Nephron (organoid): ENCODE results near the gene CNKSR2.

Experiments
- H3K27ac Mint-ChIP-seq, 3 experiments: 2 replicates each; pipeline ENCODE4 v1.8.0; 2020; ENCODE audit warnings: mixed read lengths in 3 of 3, mild to moderate bottlenecking in 2 of 3, moderate library complexity in 1 of 3
- H3K27me3 Mint-ChIP-seq: 2 replicates; pipeline ENCODE4 v1.8.0; 2021; ENCODE audit warnings: low read depth, mild to moderate bottlenecking, moderate library complexity, mixed read lengths
- H3K36me3 Mint-ChIP-seq: 2 replicates; pipeline ENCODE4 v1.8.0; 2020; ENCODE audit warnings: low read depth, mixed read lengths
- H3K4me1 Mint-ChIP-seq: 2 replicates; pipeline ENCODE4 v1.8.0; 2020; ENCODE audit warnings: mixed read lengths
- H3K4me3 Mint-ChIP-seq, 3 experiments: 2 replicates each; pipeline ENCODE4 v1.8.0; 2020; ENCODE audit warnings: mild to moderate bottlenecking in 3 of 3, mixed read lengths in 3 of 3, moderate library complexity in 2 of 3
- H3K9me3 Mint-ChIP-seq: 2 replicates; pipeline ENCODE4 v1.8.0; 2020; ENCODE audit warnings: mixed read lengths
- TF ChIP-seq, protein P1 (sequence below), 3 experiments: fragments of 200-600 bp; sonication (generic); IDR thresholded peaks; one replicate each; pipeline ENCODE4 v1.5.0; 2021; ENCODE audit warnings: antibody characterized with exemption in 3 of 3; ENCODE audit not compliant: unreplicated experiment in 3 of 3

CNKSR2 gene

GRCh38 chrX:21487832-21488231, 113.6 kb downstream of the CNKSR2 start:
- H3K27me3 Mint-ChIP-seq: no peaks in the 10 kb centered on the region
- TF ChIP-seq, protein P1, sequence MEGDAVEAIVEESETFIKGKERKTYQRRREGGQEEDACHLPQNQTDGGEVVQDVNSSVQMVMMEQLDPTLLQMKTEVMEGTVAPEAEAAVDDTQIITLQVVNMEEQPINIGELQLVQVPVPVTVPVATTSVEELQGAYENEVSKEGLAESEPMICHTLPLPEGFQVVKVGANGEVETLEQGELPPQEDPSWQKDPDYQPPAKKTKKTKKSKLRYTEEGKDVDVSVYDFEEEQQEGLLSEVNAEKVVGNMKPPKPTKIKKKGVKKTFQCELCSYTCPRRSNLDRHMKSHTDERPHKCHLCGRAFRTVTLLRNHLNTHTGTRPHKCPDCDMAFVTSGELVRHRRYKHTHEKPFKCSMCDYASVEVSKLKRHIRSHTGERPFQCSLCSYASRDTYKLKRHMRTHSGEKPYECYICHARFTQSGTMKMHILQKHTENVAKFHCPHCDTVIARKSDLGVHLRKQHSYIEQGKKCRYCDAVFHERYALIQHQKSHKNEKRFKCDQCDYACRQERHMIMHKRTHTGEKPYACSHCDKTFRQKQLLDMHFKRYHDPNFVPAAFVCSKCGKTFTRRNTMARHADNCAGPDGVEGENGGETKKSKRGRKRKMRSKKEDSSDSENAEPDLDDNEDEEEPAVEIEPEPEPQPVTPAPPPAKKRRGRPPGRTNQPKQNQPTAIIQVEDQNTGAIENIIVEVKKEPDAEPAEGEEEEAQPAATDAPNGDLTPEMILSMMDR (IDR thresholded peaks at IDR 0.05; ENCODE audit: unreplicated experiment in 3 of 3): no peak
- H3K4me1 Mint-ChIP-seq: peaks cover 21% of the 10 kb centered on the region
- no peaks in the 10 kb centered on the region for H3K36me3 Mint-ChIP-seq
- H3K9me3 Mint-ChIP-seq: no peaks in the 10 kb centered on the region
- no peak overlapping the region for H3K27ac Mint-ChIP-seq
- no peak overlapping the region for H3K4me3 Mint-ChIP-seq

DNA sequence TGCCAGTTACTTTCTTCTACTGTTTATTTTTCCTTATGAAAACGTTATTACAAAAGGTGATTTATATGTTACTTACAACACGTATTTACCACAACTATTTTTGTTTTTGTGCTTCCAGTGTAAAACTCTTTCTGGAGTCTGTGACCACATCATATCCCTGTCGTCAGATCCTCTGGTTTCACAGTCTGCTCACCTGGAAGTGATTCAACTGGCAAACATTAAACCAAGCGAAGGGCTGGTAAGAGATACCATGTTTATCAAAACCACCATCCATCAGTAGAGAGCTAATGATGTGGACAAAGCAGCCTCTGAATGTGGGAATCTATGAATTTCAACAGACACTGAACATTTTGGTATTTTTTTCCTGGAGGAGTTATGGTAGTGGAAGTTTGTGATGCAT, 116.1 kb downstream of the CNKSR2 start:
- TF ChIP-seq, protein P1 (IDR thresholded peaks at IDR 0.05; ENCODE audit: unreplicated experiment in 3 of 3): no peak

DNA sequence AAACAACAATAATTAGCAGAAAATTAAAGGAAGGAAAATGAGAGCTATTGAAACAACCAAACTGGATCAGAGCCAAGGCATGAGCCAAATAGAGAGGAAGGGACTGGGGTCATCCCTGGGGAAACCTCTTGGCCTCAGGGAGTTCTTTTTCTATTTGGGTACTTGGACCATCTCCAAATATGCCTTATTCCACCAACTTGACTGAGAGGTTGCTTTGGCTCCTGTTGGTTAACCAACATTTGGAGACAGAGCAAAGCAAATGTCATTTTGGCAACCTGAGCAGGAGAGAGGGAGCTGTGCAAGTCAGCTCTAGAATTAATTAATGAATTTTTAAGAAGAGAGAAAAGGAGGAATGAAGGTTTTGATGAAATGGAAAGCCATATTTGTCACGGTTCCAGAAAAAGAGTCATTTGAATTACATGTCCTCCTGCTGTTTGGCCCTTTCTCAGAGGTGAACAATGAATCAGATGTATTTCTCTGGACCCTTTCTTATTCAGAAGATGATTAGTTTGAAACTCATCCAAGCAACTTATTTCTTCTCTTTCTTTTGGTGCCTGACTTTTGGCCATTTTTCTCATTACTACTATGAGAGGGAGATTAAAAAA, 119.1 kb downstream of the CNKSR2 start:
- Mint-ChIP-seq H3K27me3 (no peaks in the 10 kb centered on the region), H3K36me3 (no peaks in the 10 kb centered on the region), H3K4me3 (no peak overlapping the region), H3K4me1 (peaks cover 20% of the 10 kb centered on the region), H3K9me3 (no peaks in the 10 kb centered on the region), H3K27ac (no peak overlapping the region)
- TF ChIP-seq, protein P1 (IDR thresholded peaks at IDR 0.05; ENCODE audit: unreplicated experiment in 3 of 3): no peak

More for the DNA sequence above, 116.1 kb downstream of the CNKSR2 start:
- peaks cover 34% of the 10 kb centered on the region for H3K4me1 Mint-ChIP-seq
- no peak overlapping the region for H3K27ac Mint-ChIP-seq
- H3K9me3 Mint-ChIP-seq: no peaks in the 10 kb centered on the region
- no peak overlapping the region for H3K4me3 Mint-ChIP-seq
- H3K36me3 Mint-ChIP-seq: no peaks in the 10 kb centered on the region
- H3K27me3 Mint-ChIP-seq: no peaks in the 10 kb centered on the region

- no peak overlapping the region for H3K27ac Mint-ChIP-seq
- H3K4me1 Mint-ChIP-seq: no peaks in the 10 kb centered on the region
- TF ChIP-seq, protein P1 (IDR thresholded peaks at IDR 0.05; ENCODE audit: unreplicated experiment in 3 of 3): no peak
- H3K36me3 Mint-ChIP-seq: no peaks in the 10 kb centered on the region
- no peaks in the 10 kb centered on the region for H3K9me3 Mint-ChIP-seq
- no peaks in the 10 kb centered on the region for H3K27me3 Mint-ChIP-seq
- no peak overlapping the region for H3K4me3 Mint-ChIP-seq
Measured at GRCh38 chrX:21503593-21503992, 129.4 kb downstream of the CNKSR2 start.

DNA sequence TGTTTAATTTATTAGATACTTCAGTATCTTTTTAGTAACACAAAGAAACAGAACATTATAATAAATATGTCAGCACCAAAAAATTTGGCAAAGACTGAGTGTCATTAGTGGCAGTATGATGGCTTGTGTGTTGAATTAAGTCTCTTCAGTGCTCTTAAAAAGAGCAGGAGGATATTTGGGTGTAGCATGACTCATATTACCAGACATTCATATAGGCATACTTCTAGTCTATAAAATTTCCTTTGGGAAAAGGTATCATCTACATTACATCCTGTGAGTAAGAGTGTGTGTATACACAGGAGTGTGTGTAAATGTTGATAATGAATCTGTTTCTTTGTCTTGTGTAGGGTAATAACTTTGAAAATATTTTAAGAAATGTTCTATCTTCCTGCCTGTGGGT, 135.7 kb downstream of the CNKSR2 start:
- Mint-ChIP-seq H3K4me1 (no peaks in the 10 kb centered on the region), H3K36me3 (no peaks in the 10 kb centered on the region), H3K27me3 (no peaks in the 10 kb centered on the region), H3K9me3 (no peaks in the 10 kb centered on the region), H3K4me3 (no peak overlapping the region), H3K27ac (no peak overlapping the region)
- TF ChIP-seq, protein P1 (IDR thresholded peaks at IDR 0.05; ENCODE audit: unreplicated experiment in 3 of 3): no peak

- Mint-ChIP-seq H3K9me3 (no peaks in the 10 kb centered on the region), H3K4me3 (no peak overlapping the region), H3K4me1 (no peaks in the 10 kb centered on the region), H3K36me3 (no peaks in the 10 kb centered on the region), H3K27me3 (no peaks in the 10 kb centered on the region), H3K27ac (no peak overlapping the region)
- TF ChIP-seq, protein P1 (IDR thresholded peaks at IDR 0.05; ENCODE audit: unreplicated experiment in 3 of 3): no peak
Measured at GRCh38 chrX:21524008-21524407, 149.8 kb downstream of the CNKSR2 start.
